SK-N-DZ (cell line): ENCODE data around the gene RPS24.

ENCODE experiments used
- DNase-seq: peaks from one replicate; pipeline ENCODE4 v3.0.0-alpha.2; 2015; ENCODE audit warnings: low spot score

RPS24 gene

DNA sequence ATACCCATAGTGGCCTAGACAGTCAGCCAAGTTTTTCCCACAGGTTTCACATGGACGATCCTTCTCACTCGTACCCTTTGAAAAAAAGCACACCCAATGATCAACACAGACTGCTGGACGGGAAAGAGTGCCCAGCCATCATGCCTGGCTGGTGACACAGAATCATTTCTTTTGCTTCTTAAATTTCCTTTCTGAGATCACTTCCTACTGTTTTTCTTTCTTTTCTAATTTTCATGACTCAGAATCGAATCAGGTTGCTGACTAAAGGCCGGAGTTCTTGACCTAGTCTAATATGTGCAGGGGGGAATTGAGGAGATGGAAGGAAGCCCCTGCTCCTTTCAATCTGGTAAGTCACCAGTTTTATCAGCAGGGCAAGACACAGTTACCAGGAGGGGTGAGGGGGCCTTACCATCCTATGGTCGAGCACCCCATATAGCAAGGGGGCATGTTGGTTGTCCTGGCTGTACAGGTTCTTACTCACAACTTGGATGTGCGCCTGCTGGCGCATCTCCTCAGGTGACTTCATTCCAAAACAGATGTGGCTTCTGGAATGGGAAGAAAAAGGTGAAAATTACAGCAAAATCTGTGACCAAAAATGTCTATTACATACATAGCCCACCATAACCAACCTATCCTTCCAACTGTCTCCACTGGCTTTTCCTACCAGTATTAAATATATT, 7.8 kb upstream of the RPS24 start:
- no peak for DNase-seq

- no peak for DNase-seq
Observed at GRCh38 chr10:78028438-78029268, 5.0 kb upstream of the RPS24 start.

DNA sequence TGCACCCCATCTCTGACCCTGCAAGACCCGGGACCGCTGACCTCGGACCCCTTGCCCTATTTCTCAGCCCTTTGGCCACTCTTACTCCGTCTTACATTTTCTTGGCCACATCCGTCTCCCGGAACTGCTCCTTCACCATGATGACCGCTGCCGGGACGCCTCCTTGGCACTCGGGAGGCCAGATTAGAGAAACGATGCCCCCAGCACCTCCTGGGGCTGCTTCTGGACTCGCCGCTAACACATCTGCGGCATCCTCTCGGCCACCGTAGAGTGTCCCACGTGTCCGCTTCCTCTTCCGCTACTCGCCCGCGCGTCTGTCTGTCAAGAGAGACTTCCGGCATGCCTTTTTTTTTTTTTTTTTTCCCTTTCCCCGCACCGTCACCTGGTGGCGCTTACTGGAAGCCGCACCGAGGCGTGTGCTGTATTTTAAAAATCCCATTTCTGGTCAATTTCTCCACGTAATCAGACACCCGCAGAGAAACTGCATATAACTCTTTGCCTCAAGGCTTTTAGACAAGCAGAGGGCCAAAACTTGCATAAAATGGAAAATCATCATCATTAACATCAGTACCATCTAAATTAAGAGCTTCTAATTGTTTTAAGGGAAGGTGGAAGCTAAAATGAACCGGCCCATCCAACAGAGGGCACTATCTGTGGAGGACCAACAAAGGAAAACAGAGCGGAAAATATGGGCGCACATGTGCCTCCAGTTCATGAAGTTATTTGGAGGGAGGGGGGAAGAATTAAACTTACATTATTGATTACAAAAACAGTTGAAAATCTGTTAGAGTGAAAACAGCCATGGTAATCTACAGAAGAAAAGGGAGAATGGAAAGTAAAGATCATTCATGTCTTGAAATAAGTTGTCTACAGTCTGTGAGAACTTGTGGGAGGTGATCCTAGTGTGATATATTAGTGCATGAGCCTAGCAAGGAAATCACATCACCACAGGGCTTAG, 4.1 kb upstream of the RPS24 start, which contains the start of gene POLR3A:
Gene POLR3A, minus strand, starts transcription at position 247 of the 958 bp plus-strand sequence. Its CDS starts 108 bp downstream, at position 139.
- peak; percentile 98 for DNase-seq

DNA sequence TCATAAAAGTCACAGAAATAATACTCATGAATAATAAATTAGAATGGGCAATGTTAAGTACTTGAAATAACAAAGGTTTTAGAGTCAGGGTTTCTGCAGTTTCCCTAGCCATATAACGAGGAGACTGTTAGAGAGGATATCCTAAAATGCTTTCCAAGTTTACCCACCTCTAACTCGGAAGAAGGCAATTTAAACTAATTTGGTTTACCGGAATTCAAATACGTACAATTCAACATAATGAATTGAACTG, 351 bp upstream of the RPS24 start:
- DNase-seq, result no peak

DNA sequence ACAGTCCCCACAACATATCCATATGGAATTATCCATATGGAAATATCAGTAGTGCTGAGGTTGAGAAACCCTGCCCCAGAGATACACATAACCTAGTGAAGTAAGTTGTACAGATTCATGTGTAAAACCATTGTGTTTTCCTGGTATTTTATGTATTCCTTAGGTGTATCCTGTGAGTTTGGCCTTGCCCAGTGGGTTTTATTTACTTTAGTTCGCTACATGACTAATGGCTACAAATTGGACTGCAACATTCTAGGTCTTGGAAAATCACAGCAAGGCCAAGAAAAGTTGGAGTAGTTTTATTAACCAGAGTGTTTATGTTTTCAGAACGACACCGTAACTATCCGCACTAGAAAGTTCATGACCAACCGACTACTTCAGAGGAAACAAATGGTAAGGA, 1.4 kb downstream of the RPS24 start:
- DNase-seq, result no peak

GRCh38 chr10:78035437-78035836, 1.8 kb downstream of the RPS24 start:
- no peak for DNase-seq

GRCh38 chr10:78035933-78036583, 2.4 kb downstream of the RPS24 start:
- no peak for DNase-seq

- no peak for DNase-seq
Observed at GRCh38 chr10:78038105-78038504, 4.4 kb downstream of the RPS24 start.

GRCh38 chr10:78038791-78039547, 5.3 kb downstream of the RPS24 start:
- no peak for DNase-seq

DNA sequence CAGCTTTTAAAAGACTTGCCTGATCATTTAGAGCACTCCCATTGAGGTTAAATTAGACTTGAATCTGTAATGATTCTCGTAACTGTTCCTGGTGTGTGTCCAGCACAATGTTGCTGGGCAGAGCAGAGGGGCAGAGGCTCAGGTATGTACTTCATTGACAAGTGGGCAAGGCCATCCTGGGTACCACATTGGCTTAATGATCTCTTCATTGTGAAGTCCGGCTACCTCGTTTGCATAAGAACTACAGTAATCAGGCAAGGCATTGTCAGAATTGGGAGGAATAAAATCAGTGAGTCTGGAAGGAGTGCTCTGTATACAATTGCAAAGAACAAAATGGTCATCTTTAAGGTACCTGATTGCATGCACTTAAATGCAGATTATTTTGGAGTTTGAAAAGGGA, 6.1 kb downstream of the RPS24 start:
- no peak for DNase-seq

DNA sequence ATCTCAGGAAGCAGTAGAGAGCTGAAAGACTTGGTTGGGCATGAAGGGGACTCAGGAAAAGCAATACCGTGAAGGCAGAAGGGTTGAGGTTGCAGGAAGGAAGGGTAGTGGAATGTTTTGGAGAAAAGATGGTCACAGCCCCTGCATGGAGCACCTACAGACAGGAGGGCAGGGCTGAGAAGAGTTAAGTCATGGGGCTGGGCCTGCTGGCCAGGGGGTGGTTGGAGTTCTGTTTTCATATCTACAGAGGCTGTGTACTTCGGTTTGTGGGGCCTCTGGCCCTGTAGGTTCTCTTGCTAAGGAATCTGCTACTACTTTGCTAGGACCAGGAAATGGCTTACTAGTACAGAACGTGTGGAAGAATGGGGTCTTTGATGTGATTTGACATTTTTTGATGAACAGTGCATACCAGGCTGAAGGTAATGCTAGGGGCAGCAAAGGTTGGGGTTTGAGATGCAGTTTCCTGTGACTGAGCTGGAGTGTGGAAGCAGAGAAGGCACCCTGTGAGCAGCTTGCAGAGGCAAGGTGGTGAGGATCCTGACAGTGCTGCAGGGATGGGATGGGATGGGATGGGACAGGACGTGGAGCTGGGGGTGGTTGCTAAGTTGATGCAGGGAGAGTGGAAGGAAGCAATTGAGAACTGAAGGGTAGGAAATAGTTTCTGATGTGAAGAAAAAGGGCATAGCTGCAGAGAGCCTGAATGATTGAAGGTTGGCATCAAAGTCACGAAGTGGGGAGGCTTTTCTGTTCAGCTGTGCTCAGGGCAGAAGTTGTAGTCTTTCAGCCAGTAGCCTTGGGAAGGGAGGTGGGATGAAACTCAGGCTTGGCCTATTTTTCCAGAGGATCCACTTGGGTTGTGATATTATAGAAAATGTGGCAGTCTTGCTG, 7.8 kb downstream of the RPS24 start:
- no peak for DNase-seq

- DNase-seq, result no peak
Observed at GRCh38 chr10:78042058-78042751, 8.5 kb downstream of the RPS24 start.

DNA sequence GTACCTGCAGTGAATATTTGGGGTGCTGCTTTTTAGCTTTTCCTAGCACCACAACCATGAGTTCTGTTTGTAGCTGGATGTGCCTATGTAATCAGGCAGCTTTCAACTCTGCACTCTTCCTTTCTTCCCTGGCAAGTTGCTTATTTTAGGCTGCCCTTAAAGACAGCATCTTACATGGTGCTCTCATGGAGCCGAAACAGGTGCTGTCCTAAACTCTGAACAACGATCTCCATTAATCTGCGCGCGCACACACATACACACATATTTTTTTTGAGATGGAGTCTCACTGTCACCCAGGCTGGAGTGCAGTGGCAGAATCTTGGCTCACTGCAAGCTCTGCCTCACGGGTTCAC, 9.1 kb downstream of the RPS24 start:
- no peak for DNase-seq

DNA sequence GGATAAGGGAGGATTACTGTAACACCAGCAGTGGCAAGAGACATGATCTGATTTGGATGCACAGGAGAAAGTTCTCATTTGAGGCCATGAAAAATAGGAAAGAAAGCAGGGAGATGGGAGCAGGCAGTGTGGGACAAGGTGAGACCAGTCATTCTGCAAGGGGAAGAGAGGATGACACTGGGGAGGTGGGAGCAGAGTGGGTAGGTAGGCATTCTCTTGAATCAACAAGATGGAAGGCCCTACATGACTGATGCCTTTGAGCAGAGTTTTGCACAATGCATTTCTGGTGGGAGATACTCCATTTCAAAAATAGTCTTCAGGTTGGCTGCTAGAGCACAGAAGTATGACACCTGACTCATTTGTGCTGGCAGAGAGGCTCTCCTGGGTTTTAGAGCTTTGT, 10.5 kb downstream of the RPS24 start:
- DNase-seq, result no peak

- DNase-seq, result no peak
Observed at GRCh38 chr10:78044699-78045098, 11.0 kb downstream of the RPS24 start.

GRCh38 chr10:78045237-78045636, 11.6 kb downstream of the RPS24 start:
- no peak for DNase-seq

- no peak for DNase-seq
Observed at GRCh38 chr10:78045856-78046255, 12.2 kb downstream of the RPS24 start.

DNA sequence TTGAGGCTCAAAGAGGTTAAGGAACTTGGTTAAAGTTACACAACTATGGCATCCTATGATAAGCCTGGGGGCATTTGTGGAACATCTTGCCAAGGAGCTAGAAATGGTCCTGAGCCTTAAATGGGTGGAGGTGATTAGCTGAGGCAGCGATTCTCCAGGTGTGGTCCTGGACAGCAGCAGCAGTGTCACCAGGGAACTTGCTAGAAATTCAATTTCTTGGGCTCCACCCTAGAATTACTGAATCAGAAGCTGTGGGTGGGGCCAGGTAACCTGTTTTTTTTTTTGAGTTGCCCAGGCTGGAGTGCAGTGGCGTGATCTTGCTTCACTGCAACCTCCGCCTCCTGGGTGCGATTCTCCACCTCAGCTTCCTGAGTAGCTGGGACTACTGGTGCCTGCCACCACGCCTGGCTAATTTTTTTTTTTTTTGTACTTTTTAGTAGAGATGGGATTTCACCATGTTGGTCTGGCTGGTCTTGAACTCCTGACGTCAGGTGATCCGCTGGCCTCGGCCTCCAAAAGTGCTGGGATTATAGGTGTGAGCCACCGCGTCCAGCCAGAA, 13.1 kb downstream of the RPS24 start:
- no peak for DNase-seq

DNA sequence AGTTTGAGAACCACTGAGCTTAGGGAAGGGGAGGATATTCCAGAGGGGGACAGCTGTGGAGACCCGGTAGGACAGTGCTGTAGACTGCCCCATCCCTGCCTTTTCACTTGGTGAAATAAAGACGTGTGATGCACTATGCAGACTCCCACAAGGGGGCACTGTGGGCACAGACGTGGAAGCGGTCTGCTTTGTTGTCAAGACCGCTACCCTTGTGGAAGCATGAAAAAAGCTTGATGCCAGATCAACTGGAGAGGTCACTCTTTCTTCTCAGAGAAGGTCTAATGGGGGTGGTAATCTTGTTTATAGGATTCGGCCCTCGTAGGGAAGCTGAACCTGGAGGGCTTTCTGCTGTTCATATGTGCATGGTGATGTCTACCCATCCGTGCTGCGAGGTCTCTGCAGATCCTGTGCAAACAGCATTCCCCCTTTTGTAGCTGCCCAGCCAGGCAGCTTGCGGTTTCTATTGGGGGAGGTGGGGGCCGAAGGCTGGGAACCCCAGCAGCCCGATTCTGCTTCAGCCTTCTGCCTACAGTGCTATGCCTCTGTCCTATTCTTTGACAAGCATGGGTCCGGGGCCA, 13.7 kb downstream of the RPS24 start:
- peak; percentile 92 for DNase-seq
